MM.1S (cell line): Measurements from ENCODE around the gene MGAT5.
A peak's percentile ranks its signal among the peaks of the same experiment; 100 is the strongest.

Experiments
- DNase-seq: peaks from one replicate; pipeline ENCODE4 v3.0.0-alpha.2; 2015
- H2AFZ ChIP-seq: fragments of 300-600 bp; sonication (generic); 2 replicates; pipeline ENCODE4 v1.6.0; 2016; ENCODE audit warnings: antibody characterized with exemption, low read length
- H3F3A ChIP-seq: fragments of 300-600 bp; sonication (generic); 2 replicates; pipeline ENCODE4 v1.6.1; 2016; ENCODE audit warnings: mild to moderate bottlenecking, antibody characterized with exemption, low read length, moderate library complexity, mixed read lengths; ENCODE audit not compliant: insufficient read depth
- H3K27ac ChIP-seq: fragments of 300-600 bp; sonication (generic); 2 replicates; pipeline ENCODE4 v1.5.1; 2016; ENCODE audit warnings: mild to moderate bottlenecking, low read length
- H3K27me3 ChIP-seq: fragments of 300-600 bp; sonication (generic); replicated peaks from 2 replicates; pipeline ENCODE4 v1.6.0; 2016; ENCODE audit warnings: low read length; ENCODE audit not compliant: insufficient read depth
- H3K36me3 ChIP-seq: fragments of 300-600 bp; sonication (generic); replicated peaks from 2 replicates; pipeline ENCODE4 v1.6.1; 2016; ENCODE audit warnings: mild to moderate bottlenecking, low read length, mixed read lengths; ENCODE audit not compliant: insufficient read depth
- H3K4me1 ChIP-seq: fragments of 300-600 bp; sonication (generic); 2 replicates; pipeline ENCODE4 v1.6.1; 2016; ENCODE audit warnings: low read length, mixed read lengths
- H3K4me2 ChIP-seq: fragments of 300-600 bp; sonication (generic); 2 replicates; pipeline ENCODE4 v1.6.0; 2016; ENCODE audit warnings: low read depth, low read length
- H3K4me3 ChIP-seq: fragments of 300-600 bp; sonication (generic); 2 replicates; pipeline ENCODE4 v1.5.1; 2016; ENCODE audit warnings: low read length, mixed read lengths
- H3K79me2 ChIP-seq: fragments of 300-600 bp; sonication (generic); 2 replicates; pipeline ENCODE4 v1.6.1; 2016; ENCODE audit warnings: mixed run types, low read length, mixed read lengths
- H3K9ac ChIP-seq: fragments of 300-600 bp; sonication (generic); 2 replicates; pipeline ENCODE4 v1.6.1; 2016; ENCODE audit warnings: low read length, mixed read lengths
- H3K9me2 ChIP-seq: fragments of 300-600 bp; sonication (generic); replicated peaks from 2 replicates; pipeline ENCODE4 v1.6.1; 2016; ENCODE audit warnings: mild to moderate bottlenecking, low read length, mixed read lengths; ENCODE audit not compliant: insufficient read depth
- H3K9me3 ChIP-seq: fragments of 300-600 bp; sonication (generic); replicated peaks from 2 replicates; pipeline ENCODE4 v1.6.1; 2016; ENCODE audit warnings: mild to moderate bottlenecking, low read length, mixed read lengths; ENCODE audit not compliant: insufficient read depth
- H4K20me1 ChIP-seq: fragments of 300-600 bp; sonication (generic); 2 replicates; pipeline ENCODE4 v1.6.1; 2016; ENCODE audit warnings: mild to moderate bottlenecking, low read length, moderate library complexity, mixed read lengths; ENCODE audit not compliant: insufficient read depth
- EZH2 ChIP-seq: fragments of 300-600 bp; sonication (generic); optimal IDR thresholded peaks from 2 replicates; pipeline ENCODE3; 2017; ENCODE audit warnings: low read depth, mild to moderate bottlenecking, antibody characterized with exemption, low read length, mixed read lengths
- EZH2phosphoT487 ChIP-seq: fragments of 300-600 bp; sonication (generic); IDR thresholded peaks from 2 replicates; pipeline ENCODE4 v1.6.1; 2018; ENCODE audit warnings: antibody characterized with exemption, low read length
- TF ChIP-seq, protein P1 (sequence below): fragments of 300-600 bp; sonication (generic); IDR thresholded peaks from 2 replicates; pipeline ENCODE4 v1.5.1; 2016; ENCODE audit warnings: antibody characterized with exemption, low read length, mixed read lengths

Gene MGAT5

DNA sequence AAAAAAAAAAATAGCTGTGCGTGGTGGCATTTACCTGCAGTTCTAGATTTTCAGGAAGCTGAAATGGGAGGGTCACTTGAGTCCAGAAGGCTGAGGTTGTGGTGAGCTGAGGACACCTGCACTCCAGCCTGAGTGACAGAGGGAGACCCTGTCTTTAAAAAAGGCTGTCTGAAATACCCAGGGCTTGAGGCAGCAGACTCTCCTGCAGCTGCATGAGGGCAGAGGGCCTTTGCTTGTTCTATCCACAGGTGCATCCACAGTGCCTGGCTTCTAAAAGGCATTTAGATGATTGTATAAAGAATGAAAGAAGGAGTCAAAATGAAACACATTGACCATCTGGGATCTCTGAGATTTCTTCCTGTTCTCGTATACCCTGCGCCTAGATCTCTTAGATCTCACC lies 152.9 kb downstream of the MGAT5 start:
- H3K4me3 ChIP-seq = no peak overlapping the region
- H3K9me2 ChIP-seq = no peaks in the 10 kb centered on the region
- H3K9ac ChIP-seq = peak overlapping the region; percentile 62
- peak; percentile 89 for DNase-seq
- no peaks in the 10 kb centered on the region for H3K9me3 ChIP-seq
- H3K27me3 ChIP-seq = no peaks in the 10 kb centered on the region
- H3K27ac ChIP-seq = peak overlapping the region; percentile 94
- peaks cover 66% of the 10 kb centered on the region for H3F3A ChIP-seq
- H3K4me2 ChIP-seq = peak overlapping the region; percentile 65; the same call in 1 of the 2 replicates
- H3K4me1 ChIP-seq = peaks cover 68% of the 10 kb centered on the region
- no peaks in the 10 kb centered on the region for H4K20me1 ChIP-seq
- H3K79me2 ChIP-seq = peaks cover 30% of the 10 kb centered on the region
- TF ChIP-seq EZH2phosphoT487 (no peak), EZH2 (no peak)
- TF ChIP-seq, protein P1, sequence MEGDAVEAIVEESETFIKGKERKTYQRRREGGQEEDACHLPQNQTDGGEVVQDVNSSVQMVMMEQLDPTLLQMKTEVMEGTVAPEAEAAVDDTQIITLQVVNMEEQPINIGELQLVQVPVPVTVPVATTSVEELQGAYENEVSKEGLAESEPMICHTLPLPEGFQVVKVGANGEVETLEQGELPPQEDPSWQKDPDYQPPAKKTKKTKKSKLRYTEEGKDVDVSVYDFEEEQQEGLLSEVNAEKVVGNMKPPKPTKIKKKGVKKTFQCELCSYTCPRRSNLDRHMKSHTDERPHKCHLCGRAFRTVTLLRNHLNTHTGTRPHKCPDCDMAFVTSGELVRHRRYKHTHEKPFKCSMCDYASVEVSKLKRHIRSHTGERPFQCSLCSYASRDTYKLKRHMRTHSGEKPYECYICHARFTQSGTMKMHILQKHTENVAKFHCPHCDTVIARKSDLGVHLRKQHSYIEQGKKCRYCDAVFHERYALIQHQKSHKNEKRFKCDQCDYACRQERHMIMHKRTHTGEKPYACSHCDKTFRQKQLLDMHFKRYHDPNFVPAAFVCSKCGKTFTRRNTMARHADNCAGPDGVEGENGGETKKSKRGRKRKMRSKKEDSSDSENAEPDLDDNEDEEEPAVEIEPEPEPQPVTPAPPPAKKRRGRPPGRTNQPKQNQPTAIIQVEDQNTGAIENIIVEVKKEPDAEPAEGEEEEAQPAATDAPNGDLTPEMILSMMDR = no peak
- no peaks in the 10 kb centered on the region for H3K36me3 ChIP-seq
- H2AFZ ChIP-seq = no peak overlapping the region

DNA sequence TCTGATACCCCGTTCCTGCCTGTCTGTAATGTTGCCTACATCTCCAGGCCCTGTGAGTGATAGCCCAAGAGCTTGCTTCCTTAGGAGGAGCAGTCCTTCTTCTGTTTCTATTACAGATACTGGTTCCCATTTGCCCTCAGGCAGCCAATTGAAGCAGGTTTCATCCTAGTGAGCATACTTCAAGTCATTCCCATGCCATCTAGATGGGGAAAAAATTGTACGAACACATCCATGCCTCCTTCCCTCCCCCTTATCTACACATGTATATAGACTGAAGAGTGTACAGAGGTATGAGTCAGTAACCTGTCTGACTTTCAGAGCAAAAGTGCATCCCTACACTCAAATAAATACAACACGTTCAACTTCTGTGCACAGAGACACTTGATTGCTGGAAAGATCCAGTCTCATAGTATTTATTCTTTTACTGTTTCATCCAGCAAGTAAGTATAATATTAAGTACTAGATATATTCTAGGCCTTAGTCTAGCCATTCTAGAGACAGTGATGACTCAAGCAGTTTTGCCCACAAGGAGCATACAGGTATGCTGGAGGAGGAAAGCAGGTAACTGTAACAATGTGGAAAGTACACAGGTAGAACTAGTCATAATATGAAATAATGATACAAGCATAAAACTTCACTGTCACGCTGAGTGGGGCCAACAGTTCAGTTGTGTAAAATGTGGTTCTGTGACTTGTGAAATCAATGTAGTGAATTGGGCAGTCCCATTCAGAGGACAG lies 153.4 kb downstream of the MGAT5 start:
- peak; percentile 18 for DNase-seq
- Histone ChIP-seq H3K36me3 (no peaks in the 10 kb centered on the region), H2AFZ (no peak overlapping the region), H3K9me2 (no peaks in the 10 kb centered on the region), H3K4me1 (peaks cover 72% of the 10 kb centered on the region), H3K9me3 (no peaks in the 10 kb centered on the region), H3K9ac (peak overlapping the region; percentile 62), H3F3A (peaks cover 72% of the 10 kb centered on the region), H3K27me3 (no peaks in the 10 kb centered on the region), H3K27ac (peak overlapping the region; percentile 94), H4K20me1 (no peaks in the 10 kb centered on the region), H3K79me2 (peaks cover 30% of the 10 kb centered on the region), H3K4me2 (peak overlapping the region; percentile 65), H3K4me3 (no peak overlapping the region)
- TF ChIP-seq, protein P1 = no peak
- TF ChIP-seq EZH2phosphoT487 = no peak
- no peak for TF ChIP-seq EZH2

DNA sequence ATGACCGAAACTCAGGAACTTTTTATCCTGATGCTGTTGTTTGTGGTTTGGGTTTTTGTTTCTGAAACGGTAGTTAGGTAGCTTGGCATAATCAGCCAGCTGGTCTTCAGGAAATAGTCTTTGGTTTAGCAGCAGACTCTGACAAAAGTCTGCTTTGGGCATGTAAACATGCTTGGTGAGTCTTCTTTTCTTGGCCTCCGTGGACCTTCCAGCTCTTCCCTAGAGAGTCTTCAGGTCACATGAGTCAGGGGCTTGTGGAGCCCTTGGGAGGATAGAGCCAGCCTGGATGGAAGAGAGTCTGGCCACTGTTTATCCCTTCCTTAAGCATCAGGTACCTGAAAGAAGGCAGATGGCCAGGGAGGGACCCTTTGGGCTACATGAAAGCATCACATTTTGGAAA lies 154.5 kb downstream of the MGAT5 start:
- Histone ChIP-seq H3K4me1 (peaks cover 77% of the 10 kb centered on the region), H3K36me3 (no peaks in the 10 kb centered on the region; the same call in 1 of the 2 replicates), H3F3A (peaks cover 72% of the 10 kb centered on the region), H3K9me2 (no peaks in the 10 kb centered on the region), H3K9ac (peak overlapping the region; percentile 62), H3K27ac (peak overlapping the region; percentile 94), H4K20me1 (no peaks in the 10 kb centered on the region), H3K4me2 (peak overlapping the region; percentile 65), H3K27me3 (no peaks in the 10 kb centered on the region), H3K79me2 (peaks cover 39% of the 10 kb centered on the region), H3K9me3 (no peaks in the 10 kb centered on the region), H2AFZ (no peak overlapping the region), H3K4me3 (peak overlapping the region; percentile 14)
- TF ChIP-seq EZH2phosphoT487 (no peak), EZH2 (no peak)
- TF ChIP-seq, protein P1 = no peak
- DNase-seq = peak; percentile 61
